Neural progenitor cell (in vitro differentiated cells): ENCODE results near the gene COTL1. TPM values are rescaled to one million over a fixed set of nuclear protein-coding genes. Genes with fewer than 3 reads are reported as not detected.

ENCODE experiments used
- DNase-seq: peaks from one replicate; pipeline ENCODE4 v3.0.0-alpha.2; 2016; ENCODE audit warnings: low spot score
- H2AFZ ChIP-seq: fragments of 200-600 bp; sonication (generic); replicated peaks from 2 replicates; pipeline ENCODE4 v1.6.1; 2016; ENCODE audit warnings: antibody characterized with exemption
- H3F3A ChIP-seq: fragments of 200-600 bp; sonication (generic); 2 replicates; pipeline ENCODE4 v1.6.1; 2016; ENCODE audit warnings: antibody characterized with exemption, low read depth
- H3K27ac ChIP-seq: fragments of 200-600 bp; sonication (generic); 2 replicates; pipeline ENCODE4 v1.5.1; 2016; ENCODE audit warnings: mild to moderate bottlenecking
- H3K27me3 ChIP-seq: fragments of 200-600 bp; sonication (generic); 2 replicates; pipeline ENCODE4 v1.6.1; 2016; ENCODE audit warnings: mild to moderate bottlenecking, moderate library complexity
- H3K36me3 ChIP-seq: fragments of 200-600 bp; sonication (generic); 2 replicates; pipeline ENCODE4 v1.5.1; 2016
- H3K4me1 ChIP-seq: fragments of 200-600 bp; sonication (generic); 2 replicates; pipeline ENCODE4 v1.6.1; 2016; ENCODE audit warnings: mixed run types
- H3K4me2 ChIP-seq: fragments of 200-600 bp; sonication (generic); 2 replicates; pipeline ENCODE4 v1.6.1; 2016
- H3K4me3 ChIP-seq: fragments of 200-600 bp; sonication (generic); 2 replicates; pipeline ENCODE4 v1.5.1; 2016
- H3K79me2 ChIP-seq: fragments of 200-600 bp; sonication (generic); 2 replicates; pipeline ENCODE4 v1.6.1; 2016; ENCODE audit warnings: low read depth
- H3K9ac ChIP-seq: fragments of 200-600 bp; sonication (generic); 2 replicates; pipeline ENCODE4 v1.6.1; 2016
- H3K9me3 ChIP-seq: fragments of 200-600 bp; sonication (generic); 2 replicates; pipeline ENCODE4 v1.5.1; 2016; ENCODE audit warnings: low read depth
- H4K20me1 ChIP-seq: fragments of 200-600 bp; sonication (generic); 2 replicates; pipeline ENCODE4 v1.6.1; 2016; ENCODE audit warnings: low read depth
- H3K27ac Mint-ChIP-seq: 3 replicates; pipeline ENCODE4 v1.8.0; 2021; ENCODE audit warnings: mixed read lengths
- H3K27me3 Mint-ChIP-seq: 2 replicates; pipeline ENCODE4 v1.8.0; 2022; ENCODE audit warnings: low read depth, mild to moderate bottlenecking, inconsistent platforms, moderate library complexity, mixed read lengths; ENCODE audit not compliant: insufficient read depth
- H3K36me3 Mint-ChIP-seq: 3 replicates; pipeline ENCODE4 v1.8.0; 2021; ENCODE audit warnings: mixed read lengths
- H3K4me1 Mint-ChIP-seq: 3 replicates; pipeline ENCODE4 v1.8.0; 2021; ENCODE audit warnings: mixed read lengths
- H3K4me3 Mint-ChIP-seq: 3 replicates; pipeline ENCODE4 v1.8.0; 2021; ENCODE audit warnings: mild to moderate bottlenecking, moderate library complexity, mixed read lengths
- H3K9me3 Mint-ChIP-seq: 3 replicates; pipeline ENCODE4 v1.8.0; 2020; ENCODE audit warnings: mixed read lengths
- CTCF ChIP-seq: fragments of 200-600 bp; sonication (generic); IDR thresholded peaks from 2 replicates; pipeline ENCODE4 v1.5.1; 2017; ENCODE audit warnings: antibody characterized with exemption, mild to moderate bottlenecking
- EZH2 ChIP-seq: fragments of 200-600 bp; sonication (generic); IDR thresholded peaks from 2 replicates; pipeline ENCODE4 v1.6.1; 2017; ENCODE audit warnings: antibody characterized with exemption, mild to moderate bottlenecking, moderate library complexity
- EZH2phosphoT487 ChIP-seq: fragments of 200-600 bp; sonication (generic); IDR thresholded peaks from 2 replicates; pipeline ENCODE4 v1.6.1; 2017; ENCODE audit warnings: antibody characterized with exemption
- total RNA-seq: library from RNA; depleted of rRNA; stranded (reverse); fragments of >200 nt; gene quantifications from 2 replicates; pipeline ENCODE4 v1.2.3, GENCODE V29; 2015; ENCODE audit warnings: low replicate concordance

The COTL1 gene
- total RNA-seq, 1 donor from 2014 or later = 46.9 TPM

- TF ChIP-seq EZH2phosphoT487 (no peak), EZH2 (no peak), CTCF (no peak)
- no peak overlapping the region for H3K27ac Mint-ChIP-seq
- H3K4me1 ChIP-seq = peaks cover 21% of the 10 kb centered on the region
Measured at GRCh38 chr16:84607694-84608093, 10.2 kb downstream of the COTL1 start.

GRCh38 chr16:84607061-84607460 is 10.8 kb downstream of the COTL1 start:
- Mint-ChIP-seq H3K4me3 (no peak overlapping the region), H3K27me3 (peaks cover 9% of the 10 kb centered on the region), H3K4me1 (peaks cover 45% of the 10 kb centered on the region), H3K9me3 (peaks cover 6% of the 10 kb centered on the region), H3K36me3 (peaks cover 59% of the 10 kb centered on the region), H3K27ac (peak overlapping the region; percentile 20)
- H3K27me3 ChIP-seq = no peaks in the 10 kb centered on the region
- H3K4me2 ChIP-seq = no peak overlapping the region
- H3K4me1 ChIP-seq = peaks cover 21% of the 10 kb centered on the region
- H2AFZ ChIP-seq = no peak overlapping the region
- peaks cover 2% of the 10 kb centered on the region for H3K36me3 ChIP-seq
- H3K9me3 ChIP-seq = no peaks in the 10 kb centered on the region
- DNase-seq = no peak
- no peak for TF ChIP-seq EZH2phosphoT487
- no peak for TF ChIP-seq EZH2
- no peak for TF ChIP-seq CTCF
- H4K20me1 ChIP-seq = peaks cover 49% of the 10 kb centered on the region
- peaks cover 97% of the 10 kb centered on the region for H3K79me2 ChIP-seq
- no peak overlapping the region for H3K27ac ChIP-seq
- peaks cover 18% of the 10 kb centered on the region for H3F3A ChIP-seq
- H3K4me3 ChIP-seq = no peak overlapping the region
- H3K9ac ChIP-seq = no peak overlapping the region

More at GRCh38 chr16:84607694-84608093, 10.2 kb downstream of the COTL1 start:
- Histone ChIP-seq H3K9ac (no peak overlapping the region), H3K79me2 (peaks cover 97% of the 10 kb centered on the region), H3K27me3 (no peaks in the 10 kb centered on the region), H2AFZ (no peak overlapping the region), H3F3A (peaks cover 18% of the 10 kb centered on the region), H3K36me3 (peaks cover 2% of the 10 kb centered on the region), H3K9me3 (no peaks in the 10 kb centered on the region), H4K20me1 (peaks cover 50% of the 10 kb centered on the region), H3K4me2 (no peak overlapping the region), H3K27ac (no peak overlapping the region), H3K4me3 (no peak overlapping the region)
- H3K36me3 Mint-ChIP-seq = peaks cover 61% of the 10 kb centered on the region
- H3K4me1 Mint-ChIP-seq = peaks cover 40% of the 10 kb centered on the region
- H3K9me3 Mint-ChIP-seq = peaks cover 6% of the 10 kb centered on the region
- peaks cover 9% of the 10 kb centered on the region for H3K27me3 Mint-ChIP-seq
- H3K4me3 Mint-ChIP-seq = no peak overlapping the region
- no peak for DNase-seq

GRCh38 chr16:84606081-84606875 is 11.6 kb downstream of the COTL1 start:
- Histone ChIP-seq H4K20me1 (peaks cover 51% of the 10 kb centered on the region), H3K27ac (no peak overlapping the region), H3F3A (peaks cover 26% of the 10 kb centered on the region), H3K27me3 (no peaks in the 10 kb centered on the region), H3K9ac (no peak overlapping the region), H3K79me2 (peaks cover 91% of the 10 kb centered on the region), H3K9me3 (no peaks in the 10 kb centered on the region), H3K4me2 (no peak overlapping the region), H3K4me1 (peaks cover 21% of the 10 kb centered on the region), H2AFZ (no peak overlapping the region), H3K4me3 (no peak overlapping the region), H3K36me3 (peaks cover 2% of the 10 kb centered on the region)
- no peak for DNase-seq
- H3K27ac Mint-ChIP-seq = no peak overlapping the region
- no peak overlapping the region for H3K4me3 Mint-ChIP-seq
- peaks cover 53% of the 10 kb centered on the region for H3K36me3 Mint-ChIP-seq
- H3K4me1 Mint-ChIP-seq = peaks cover 46% of the 10 kb centered on the region
- H3K9me3 Mint-ChIP-seq = peaks cover 6% of the 10 kb centered on the region
- no peak for TF ChIP-seq EZH2
- TF ChIP-seq CTCF = no peak
- no peak for TF ChIP-seq EZH2phosphoT487
- H3K27me3 Mint-ChIP-seq = peaks cover 8% of the 10 kb centered on the region
